Thyroid gland (tissue), 4 donors: ENCODE data around the gene ISM2.

Source experiments
- POLR2A ChIP-seq, 2 donors: fragments of 450-650 bp; IDR thresholded peaks; one replicate each; pipeline ENCODE4 v1.6.1; 2017; ENCODE audit warnings: antibody characterized with exemption in 2 of 2, mild to moderate bottlenecking in 2 of 2, moderate library complexity in 1 of 2
- TF ChIP-seq, protein P1 (sequence below), 6 experiments: fragments of 200-600 bp in 3 of 6; fragments of 450-650 bp in 3 of 6; sonication (generic) in 3 of 6; IDR thresholded peaks; one replicate each; pipeline ENCODE4 v1.5.1; 2016 to 2019; ENCODE audit warnings: antibody characterized with exemption in 6 of 6, mild to moderate bottlenecking in 2 of 6, inconsistent platforms in 1 of 6, moderate library complexity in 1 of 6

DNA sequence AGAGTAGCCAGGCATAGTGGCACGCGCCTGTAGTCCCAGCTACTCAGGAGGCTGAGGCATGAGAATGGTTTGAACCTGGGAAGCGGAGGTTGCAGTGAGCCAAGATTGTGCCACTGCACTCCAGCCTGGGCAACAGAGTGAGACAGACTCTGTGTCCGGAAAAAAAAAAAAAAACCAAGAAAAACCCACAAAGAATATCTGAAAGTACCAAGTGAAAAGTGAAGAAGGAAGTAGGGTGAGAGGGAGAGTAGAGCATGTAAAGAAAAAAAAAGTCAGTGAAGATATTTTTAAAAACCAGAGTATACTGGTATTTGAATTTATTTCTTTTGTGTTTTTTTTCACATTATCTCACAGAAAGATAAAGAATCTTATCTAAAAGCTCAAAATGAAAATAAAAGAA is 43.3 kb upstream of the ISM2 start:
- TF ChIP-seq POLR2A (IDR thresholded peaks at IDR 0.05), result no peak
- TF ChIP-seq, protein P1, sequence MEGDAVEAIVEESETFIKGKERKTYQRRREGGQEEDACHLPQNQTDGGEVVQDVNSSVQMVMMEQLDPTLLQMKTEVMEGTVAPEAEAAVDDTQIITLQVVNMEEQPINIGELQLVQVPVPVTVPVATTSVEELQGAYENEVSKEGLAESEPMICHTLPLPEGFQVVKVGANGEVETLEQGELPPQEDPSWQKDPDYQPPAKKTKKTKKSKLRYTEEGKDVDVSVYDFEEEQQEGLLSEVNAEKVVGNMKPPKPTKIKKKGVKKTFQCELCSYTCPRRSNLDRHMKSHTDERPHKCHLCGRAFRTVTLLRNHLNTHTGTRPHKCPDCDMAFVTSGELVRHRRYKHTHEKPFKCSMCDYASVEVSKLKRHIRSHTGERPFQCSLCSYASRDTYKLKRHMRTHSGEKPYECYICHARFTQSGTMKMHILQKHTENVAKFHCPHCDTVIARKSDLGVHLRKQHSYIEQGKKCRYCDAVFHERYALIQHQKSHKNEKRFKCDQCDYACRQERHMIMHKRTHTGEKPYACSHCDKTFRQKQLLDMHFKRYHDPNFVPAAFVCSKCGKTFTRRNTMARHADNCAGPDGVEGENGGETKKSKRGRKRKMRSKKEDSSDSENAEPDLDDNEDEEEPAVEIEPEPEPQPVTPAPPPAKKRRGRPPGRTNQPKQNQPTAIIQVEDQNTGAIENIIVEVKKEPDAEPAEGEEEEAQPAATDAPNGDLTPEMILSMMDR (IDR thresholded peaks at IDR 0.05), result no peak
